Measurements from ENCODE around the gene LRRTM1.

- TF ChIP-seq, protein P1, sequence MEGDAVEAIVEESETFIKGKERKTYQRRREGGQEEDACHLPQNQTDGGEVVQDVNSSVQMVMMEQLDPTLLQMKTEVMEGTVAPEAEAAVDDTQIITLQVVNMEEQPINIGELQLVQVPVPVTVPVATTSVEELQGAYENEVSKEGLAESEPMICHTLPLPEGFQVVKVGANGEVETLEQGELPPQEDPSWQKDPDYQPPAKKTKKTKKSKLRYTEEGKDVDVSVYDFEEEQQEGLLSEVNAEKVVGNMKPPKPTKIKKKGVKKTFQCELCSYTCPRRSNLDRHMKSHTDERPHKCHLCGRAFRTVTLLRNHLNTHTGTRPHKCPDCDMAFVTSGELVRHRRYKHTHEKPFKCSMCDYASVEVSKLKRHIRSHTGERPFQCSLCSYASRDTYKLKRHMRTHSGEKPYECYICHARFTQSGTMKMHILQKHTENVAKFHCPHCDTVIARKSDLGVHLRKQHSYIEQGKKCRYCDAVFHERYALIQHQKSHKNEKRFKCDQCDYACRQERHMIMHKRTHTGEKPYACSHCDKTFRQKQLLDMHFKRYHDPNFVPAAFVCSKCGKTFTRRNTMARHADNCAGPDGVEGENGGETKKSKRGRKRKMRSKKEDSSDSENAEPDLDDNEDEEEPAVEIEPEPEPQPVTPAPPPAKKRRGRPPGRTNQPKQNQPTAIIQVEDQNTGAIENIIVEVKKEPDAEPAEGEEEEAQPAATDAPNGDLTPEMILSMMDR (IDR thresholded peaks at IDR 0.05; ENCODE audit: low read depth, low read length, missing input control) = no peak
- no peak for TF ChIP-seq TAF1 (conservative IDR thresholded peaks at IDR 0.05)
Measured at GRCh38 chr2:80302314-80303005, 2.1 kb downstream of the LRRTM1 start.
